ENCODE results near the gene DDIT3.

DDIT3 gene

GRCh38 chr12:57522887-57523705 lies 2.8 kb upstream of the DDIT3 start:
- no peaks in the 10 kb centered on the region for H3K27me3 ChIP-seq (replicated peaks; ENCODE audit: control insufficient read depth, insufficient read depth, low read length)
- H3K4me3 ChIP-seq (replicated peaks; ENCODE audit: low read depth, low read length), result peak overlapping the region; percentile 93
- peaks cover 21% of the 10 kb centered on the region for H3K36me3 ChIP-seq (ENCODE audit: control insufficient read depth, insufficient read depth, low read length)
- TF ChIP-seq, protein P1, sequence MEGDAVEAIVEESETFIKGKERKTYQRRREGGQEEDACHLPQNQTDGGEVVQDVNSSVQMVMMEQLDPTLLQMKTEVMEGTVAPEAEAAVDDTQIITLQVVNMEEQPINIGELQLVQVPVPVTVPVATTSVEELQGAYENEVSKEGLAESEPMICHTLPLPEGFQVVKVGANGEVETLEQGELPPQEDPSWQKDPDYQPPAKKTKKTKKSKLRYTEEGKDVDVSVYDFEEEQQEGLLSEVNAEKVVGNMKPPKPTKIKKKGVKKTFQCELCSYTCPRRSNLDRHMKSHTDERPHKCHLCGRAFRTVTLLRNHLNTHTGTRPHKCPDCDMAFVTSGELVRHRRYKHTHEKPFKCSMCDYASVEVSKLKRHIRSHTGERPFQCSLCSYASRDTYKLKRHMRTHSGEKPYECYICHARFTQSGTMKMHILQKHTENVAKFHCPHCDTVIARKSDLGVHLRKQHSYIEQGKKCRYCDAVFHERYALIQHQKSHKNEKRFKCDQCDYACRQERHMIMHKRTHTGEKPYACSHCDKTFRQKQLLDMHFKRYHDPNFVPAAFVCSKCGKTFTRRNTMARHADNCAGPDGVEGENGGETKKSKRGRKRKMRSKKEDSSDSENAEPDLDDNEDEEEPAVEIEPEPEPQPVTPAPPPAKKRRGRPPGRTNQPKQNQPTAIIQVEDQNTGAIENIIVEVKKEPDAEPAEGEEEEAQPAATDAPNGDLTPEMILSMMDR (IDR thresholded peaks at IDR 0.05; ENCODE audit: insufficient read depth, low read length, poor library complexity, severe bottlenecking), result no peak
- DNase-seq (ENCODE audit: extremely low read depth, insufficient read length), result no peak

DNA sequence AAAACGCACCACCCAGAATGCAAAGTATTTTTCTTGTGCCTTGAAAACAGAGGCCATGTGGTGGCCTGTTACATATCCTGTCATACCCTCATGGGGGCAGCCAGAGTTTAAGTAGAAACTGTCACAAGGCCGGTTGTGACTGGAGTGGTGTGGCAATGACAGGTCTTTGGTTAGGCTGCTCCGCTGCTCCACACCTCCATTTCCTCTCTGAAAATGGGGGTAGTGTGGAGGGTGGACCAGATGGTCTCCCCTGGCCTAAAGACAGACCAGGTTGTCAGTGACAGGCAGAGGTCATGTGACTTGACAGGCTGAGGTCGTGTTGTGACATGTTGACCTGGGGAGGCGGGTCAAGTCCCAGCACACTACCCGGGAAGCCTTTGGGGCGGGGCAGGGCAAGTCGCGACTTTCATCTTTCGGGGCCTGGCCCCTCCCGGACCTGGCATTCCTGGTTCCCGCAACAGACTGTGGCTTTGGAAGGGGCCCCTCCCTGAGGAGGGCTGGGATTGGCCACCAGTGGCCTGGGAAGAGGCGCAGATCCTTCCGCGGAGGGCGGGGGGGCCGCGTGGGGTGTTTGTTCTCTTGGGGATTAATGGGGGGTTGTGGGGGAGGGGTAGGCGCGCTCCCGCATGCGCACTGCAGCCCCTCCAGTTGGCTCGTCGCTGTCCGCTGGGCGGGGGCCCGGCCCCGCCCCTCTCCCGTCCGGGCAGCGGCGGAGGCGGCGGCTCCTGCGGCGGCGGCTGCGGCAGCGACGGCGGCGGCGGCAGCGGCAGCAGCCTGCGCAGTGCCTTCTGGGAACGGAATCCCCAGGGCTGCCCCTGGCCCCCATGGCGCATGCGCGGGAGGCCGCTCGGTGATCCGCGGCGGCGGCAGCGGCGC lies 1.9 kb upstream of the DDIT3 start, which contains the start of gene MBD6:
Gene MBD6 (plus strand): TSS at position 814 of the 876 bp plus-strand sequence. CDS start 1,480 bp downstream, outside the sequence.
- Histone ChIP-seq H3K27me3 (replicated peaks; ENCODE audit: control insufficient read depth, insufficient read depth, low read length) (no peaks in the 10 kb centered on the region), H3K36me3 (ENCODE audit: control insufficient read depth, insufficient read depth, low read length) (peaks cover 21% of the 10 kb centered on the region), H3K4me3 (replicated peaks; ENCODE audit: low read depth, low read length) (peak within 1 kb of the TSS; percentile 93)
- TF ChIP-seq, protein P1 (IDR thresholded peaks at IDR 0.05; ENCODE audit: insufficient read depth, low read length, poor library complexity, severe bottlenecking), result no peak
- peak; percentile 94 for DNase-seq (ENCODE audit: extremely low read depth, insufficient read length)

- H3K36me3 ChIP-seq (ENCODE audit: control insufficient read depth, insufficient read depth, low read length), result peaks cover 24% of the 10 kb centered on the region
- peak overlapping the region; percentile 65; the same call in 1 of the 2 replicates for H3K4me3 ChIP-seq (replicated peaks; ENCODE audit: low read depth, low read length)
Measured at GRCh38 chr12:57521525-57522010, 1.3 kb upstream of the DDIT3 start.

GRCh38 chr12:57519796-57520052 lies 590 bp downstream of the DDIT3 start:
- DNase-seq (ENCODE audit: extremely low read depth, insufficient read length), result no peak
- Histone ChIP-seq H3K36me3 (ENCODE audit: control insufficient read depth, insufficient read depth, low read length) (peaks cover 26% of the 10 kb centered on the region), H3K4me3 (replicated peaks; ENCODE audit: low read depth, low read length) (peak overlapping the region; percentile 95), H3K27me3 (replicated peaks; ENCODE audit: control insufficient read depth, insufficient read depth, low read length) (no peaks in the 10 kb centered on the region)
- TF ChIP-seq, protein P1 (IDR thresholded peaks at IDR 0.05; ENCODE audit: insufficient read depth, low read length, poor library complexity, severe bottlenecking), result no peak

More at GRCh38 chr12:57521525-57522010, 1.3 kb upstream of the DDIT3 start:
- no peaks in the 10 kb centered on the region for H3K27me3 ChIP-seq (replicated peaks; ENCODE audit: control insufficient read depth, insufficient read depth, low read length)
- TF ChIP-seq, protein P1 (IDR thresholded peaks at IDR 0.05; ENCODE audit: insufficient read depth, low read length, poor library complexity, severe bottlenecking), result no peak
- DNase-seq (ENCODE audit: extremely low read depth, insufficient read length), result no peak

GRCh38 chr12:57518920-57519795 lies 1.2 kb downstream of the DDIT3 start:
- H3K4me3 ChIP-seq (replicated peaks; ENCODE audit: low read depth, low read length), result peak overlapping the region; percentile 95
- no peaks in the 10 kb centered on the region for H3K27me3 ChIP-seq (replicated peaks; ENCODE audit: control insufficient read depth, insufficient read depth, low read length)
- DNase-seq (ENCODE audit: extremely low read depth, insufficient read length), result no peak
- H3K36me3 ChIP-seq (ENCODE audit: control insufficient read depth, insufficient read depth, low read length), result peaks cover 27% of the 10 kb centered on the region
- TF ChIP-seq, protein P1 (IDR thresholded peaks at IDR 0.05; ENCODE audit: insufficient read depth, low read length, poor library complexity, severe bottlenecking), result no peak
